AG04450 (cell line): ENCODE data around the gene BLTP3A. TPM values are rescaled to one million over a fixed set of nuclear protein-coding genes. Genes with fewer than 3 reads are reported as not detected.

Experiments
- CTCF ChIA-PET: fragments of 300-600, 350-600 bp; formaldehyde crosslinking; extraction: SDS; loops from one replicate; lab custom pipeline; 2022; ENCODE audit warnings: antibody characterized with exemption, inconsistent platforms; lab: Charles Lee
- POLR2A ChIA-PET: fragments of 350-600 bp; formaldehyde crosslinking; extraction: SDS; loops from one replicate; lab custom pipeline; 2021; ENCODE audit warnings: antibody characterized with exemption, inconsistent platforms; lab: Yijun Ruan, JAX
- DNase-seq: peaks from one replicate; pipeline ENCODE4 v3.0.0-alpha.2; 2011; ENCODE audit warnings: low read depth, low spot score
- H3K27ac ChIP-seq: one replicate; pipeline ENCODE4 v1.5.1; 2012; ENCODE audit warnings: low read depth, low read length, control low read depth
- H3K27me3 ChIP-seq: one replicate; pipeline ENCODE4 v1.6.0; 2012; ENCODE audit warnings: low read length; ENCODE audit not compliant: control insufficient read depth, insufficient read depth
- H3K4me3 ChIP-seq: 2 replicates; pipeline ENCODE4 v1.5.1; 2011; ENCODE audit warnings: mild to moderate bottlenecking, low read depth, low read length, control low read depth
- H3K9me3 ChIP-seq: 2 replicates; pipeline ENCODE4 v1.5.1; 2012; ENCODE audit warnings: low read length; ENCODE audit not compliant: control insufficient read depth, insufficient read depth
- polyA plus RNA-seq: library from polyadenylated mRNA; depleted of rRNA; stranded (reverse); fragments of >200 nt; gene quantifications from 2 replicates; pipeline ENCODE4 v1.2.3, GENCODE V29; 2011
- TF ChIP-seq, protein P1 (sequence below): IDR thresholded peaks from 2 replicates; pipeline ENCODE4 v1.5.1; 2011; ENCODE audit warnings: low read depth, low read length, control low read depth, inconsistent platforms

BLTP3A gene
- polyA plus RNA-seq, 1 experiment: 9.9 TPM

DNA sequence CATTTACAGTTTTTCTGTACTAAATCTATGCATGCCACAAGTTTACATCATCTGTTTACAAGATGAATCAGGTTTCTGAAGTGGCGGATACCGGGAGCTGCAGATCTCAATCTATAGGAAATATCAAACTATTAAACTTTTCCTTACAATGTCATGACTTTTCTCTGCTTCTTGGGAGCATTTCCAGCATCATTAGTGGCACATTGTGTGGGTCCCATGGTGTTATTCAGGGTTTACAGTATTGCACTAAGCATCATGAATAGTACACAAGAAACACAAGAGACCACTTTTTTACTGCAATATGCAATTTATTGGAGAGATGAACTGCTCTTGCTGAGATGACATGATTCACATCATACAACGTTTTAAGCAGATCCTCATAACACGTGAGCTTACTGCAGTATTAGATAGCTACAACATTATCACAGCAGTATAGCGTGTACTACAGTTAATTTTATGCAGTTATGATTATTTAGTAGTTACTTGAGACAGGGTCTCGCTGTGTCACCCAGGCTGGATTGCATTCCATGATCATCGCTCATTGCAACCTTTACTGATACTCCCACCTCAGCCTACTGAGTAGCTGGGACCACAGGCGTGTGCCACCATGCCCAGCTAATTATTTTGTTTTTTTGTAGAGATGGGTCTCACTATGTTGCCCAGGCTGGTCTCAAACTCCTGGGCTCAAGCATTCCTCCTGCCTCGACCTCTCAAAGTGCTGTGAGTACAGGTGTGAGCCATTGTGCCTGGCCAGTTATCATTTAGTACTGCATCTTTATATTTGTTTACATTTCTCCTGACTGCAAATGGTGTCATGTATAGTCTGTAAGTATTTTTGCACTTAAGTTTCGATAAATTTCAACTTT lies 18.4 kb downstream of the BLTP3A start:
- ChIA-PET CTCF (interaction anchor here (0.5 kb wide), 1 partner anchor 159 kb away, joined by 4 read pairs; no protein-coding TSS in a partner anchor), POLR2A (no interaction called here)
- no peak for DNase-seq
- Histone ChIP-seq H3K27ac (no peak overlapping the region), H3K27me3 (no peaks in the 10 kb centered on the region), H3K9me3 (no peaks in the 10 kb centered on the region), H3K4me3 (no peak overlapping the region)
- TF ChIP-seq, protein P1, sequence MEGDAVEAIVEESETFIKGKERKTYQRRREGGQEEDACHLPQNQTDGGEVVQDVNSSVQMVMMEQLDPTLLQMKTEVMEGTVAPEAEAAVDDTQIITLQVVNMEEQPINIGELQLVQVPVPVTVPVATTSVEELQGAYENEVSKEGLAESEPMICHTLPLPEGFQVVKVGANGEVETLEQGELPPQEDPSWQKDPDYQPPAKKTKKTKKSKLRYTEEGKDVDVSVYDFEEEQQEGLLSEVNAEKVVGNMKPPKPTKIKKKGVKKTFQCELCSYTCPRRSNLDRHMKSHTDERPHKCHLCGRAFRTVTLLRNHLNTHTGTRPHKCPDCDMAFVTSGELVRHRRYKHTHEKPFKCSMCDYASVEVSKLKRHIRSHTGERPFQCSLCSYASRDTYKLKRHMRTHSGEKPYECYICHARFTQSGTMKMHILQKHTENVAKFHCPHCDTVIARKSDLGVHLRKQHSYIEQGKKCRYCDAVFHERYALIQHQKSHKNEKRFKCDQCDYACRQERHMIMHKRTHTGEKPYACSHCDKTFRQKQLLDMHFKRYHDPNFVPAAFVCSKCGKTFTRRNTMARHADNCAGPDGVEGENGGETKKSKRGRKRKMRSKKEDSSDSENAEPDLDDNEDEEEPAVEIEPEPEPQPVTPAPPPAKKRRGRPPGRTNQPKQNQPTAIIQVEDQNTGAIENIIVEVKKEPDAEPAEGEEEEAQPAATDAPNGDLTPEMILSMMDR: no peak

DNA sequence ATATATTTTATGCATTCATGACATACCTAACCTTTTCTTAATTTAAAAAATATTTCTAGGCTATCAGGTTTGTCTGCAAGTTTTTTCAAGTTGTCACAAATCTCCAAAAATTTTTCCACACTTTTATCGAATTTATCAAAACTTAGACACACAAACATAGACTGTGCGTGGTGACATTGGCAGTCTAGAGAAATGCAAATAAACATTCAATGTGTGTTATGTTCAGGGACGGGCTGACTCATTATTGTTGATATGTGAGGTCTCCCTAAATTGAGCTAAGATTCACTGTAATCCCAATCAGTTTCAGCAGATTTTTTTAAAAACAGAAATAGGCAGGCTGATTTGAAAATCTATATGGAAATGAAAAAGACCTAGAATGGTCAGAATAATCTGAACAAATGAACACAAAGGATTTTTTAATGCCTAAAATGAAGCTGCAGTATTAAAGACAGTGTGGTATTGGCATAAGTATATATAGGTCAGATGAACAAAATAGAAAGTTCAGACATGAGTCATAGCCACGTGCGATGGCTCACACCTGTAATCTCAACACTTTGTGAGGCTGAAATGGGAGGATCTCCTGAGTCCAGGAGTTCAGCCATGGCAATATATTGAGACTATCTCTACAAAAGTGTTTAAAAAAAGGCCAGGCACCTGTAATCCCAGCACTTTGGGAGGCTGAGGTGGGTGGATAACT lies 19.2 kb downstream of the BLTP3A start:
- no peaks in the 10 kb centered on the region for H3K9me3 ChIP-seq
- no peak for DNase-seq
- TF ChIP-seq, protein P1: no peak
- H3K4me3 ChIP-seq: no peak overlapping the region
- ChIA-PET CTCF (no interaction called here), POLR2A (no interaction called here)
- H3K27ac ChIP-seq: no peak overlapping the region
- no peaks in the 10 kb centered on the region for H3K27me3 ChIP-seq

DNA sequence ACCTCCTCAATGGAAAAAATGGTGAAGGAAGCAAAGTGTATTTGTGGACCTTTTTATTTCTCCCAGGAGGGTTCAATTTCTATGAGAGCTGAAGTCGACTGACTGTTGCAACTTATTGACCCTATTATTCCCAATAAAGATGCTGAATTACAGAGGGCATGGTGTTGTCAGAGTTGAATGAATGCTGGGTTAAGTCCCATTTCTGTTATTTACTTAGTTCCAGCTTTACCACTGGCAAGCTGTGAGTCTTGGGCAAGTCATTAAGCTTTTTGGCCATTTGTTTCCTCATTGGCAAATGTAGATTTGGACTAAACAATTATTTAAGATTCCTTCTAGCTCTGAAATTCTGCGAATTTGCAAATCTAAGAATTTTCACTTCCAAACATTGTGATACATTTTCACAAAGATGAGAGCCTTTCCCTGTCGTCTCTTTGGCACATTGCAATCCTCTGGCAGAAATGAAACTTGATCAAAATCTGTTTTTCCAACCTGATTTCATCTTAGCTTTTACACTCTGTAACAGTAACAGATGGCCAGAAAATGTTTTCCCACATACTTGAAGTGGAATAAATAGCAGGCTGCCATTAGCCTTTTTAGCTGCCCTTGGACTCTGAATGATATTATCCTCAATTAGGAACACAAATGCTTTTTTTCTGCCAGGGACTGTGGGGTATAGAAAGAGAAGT lies 21.3 kb downstream of the BLTP3A start:
- Histone ChIP-seq H3K27me3 (no peaks in the 10 kb centered on the region), H3K9me3 (peaks cover 3% of the 10 kb centered on the region; the same call in 1 of the 2 replicates), H3K4me3 (no peak overlapping the region), H3K27ac (no peak overlapping the region)
- DNase-seq: no peak
- ChIA-PET POLR2A (no interaction called here), CTCF (no interaction called here)
- TF ChIP-seq, protein P1: no peak

DNA sequence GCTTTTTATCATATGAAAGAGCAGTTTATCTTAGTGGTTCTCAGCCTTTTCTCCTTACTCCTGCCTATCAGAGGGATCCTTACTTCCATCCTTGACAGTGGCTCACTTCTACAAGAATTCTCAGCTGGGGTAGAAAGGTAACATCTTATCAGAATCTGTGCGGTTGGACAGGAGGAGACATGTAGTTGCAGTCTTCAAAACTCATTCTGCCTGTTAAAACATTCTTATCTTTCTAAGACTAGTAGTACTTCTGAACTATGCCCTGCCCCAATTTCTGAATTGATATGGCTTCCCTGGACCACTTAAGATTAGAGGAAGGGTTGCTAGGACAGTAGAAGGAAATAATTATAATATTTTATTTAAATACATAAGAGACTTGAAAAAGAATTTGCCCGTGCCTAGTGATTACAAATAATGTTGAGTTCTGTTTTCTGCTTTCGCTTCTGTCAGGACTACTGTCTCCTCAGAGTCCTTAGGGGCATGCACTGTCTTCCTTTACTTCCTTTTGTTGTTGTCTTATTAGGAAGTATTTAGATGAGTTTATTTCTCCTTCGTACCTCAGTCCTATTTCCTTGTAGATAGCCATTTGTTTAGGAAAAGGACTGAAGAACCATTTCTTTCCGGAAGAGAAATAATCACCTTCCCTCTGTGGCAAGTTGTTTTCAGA lies 24.9 kb downstream of the BLTP3A start:
- ChIA-PET CTCF (no interaction called here), POLR2A (no interaction called here)
- DNase-seq: no peak
- TF ChIP-seq, protein P1: no peak
- peaks cover 3% of the 10 kb centered on the region; the same call in 1 of the 2 replicates for H3K9me3 ChIP-seq
- H3K27me3 ChIP-seq: no peaks in the 10 kb centered on the region
- no peak overlapping the region for H3K4me3 ChIP-seq
- H3K27ac ChIP-seq: no peak overlapping the region
